CD4-positive, alpha-beta T cell treated with Interleukin-6 for 4 hours (primary cell): ENCODE measurements around the gene TES.
"Not testable (repeated sequence)": the region's sequence is repeated elsewhere in the genome, so short reads cannot be mapped to it uniquely, and the experiment has no call there.

Experiments
- DNase-seq: peaks from one replicate; pipeline ENCODE4 v3.0.0-alpha.2; 2020; ENCODE audit warnings: mixed read lengths

The TES gene

GRCh38 chr7:116292381-116292780, 82.0 kb downstream of the TES start:
- no peak for DNase-seq

GRCh38 chr7:116293139-116293538, 82.8 kb downstream of the TES start:
- DNase-seq: no peak

GRCh38 chr7:116293633-116294032, 83.3 kb downstream of the TES start:
- no peak for DNase-seq

- DNase-seq: not testable (repeated sequence)
Observed at GRCh38 chr7:116295903-116296302, 85.6 kb downstream of the TES start.

DNA sequence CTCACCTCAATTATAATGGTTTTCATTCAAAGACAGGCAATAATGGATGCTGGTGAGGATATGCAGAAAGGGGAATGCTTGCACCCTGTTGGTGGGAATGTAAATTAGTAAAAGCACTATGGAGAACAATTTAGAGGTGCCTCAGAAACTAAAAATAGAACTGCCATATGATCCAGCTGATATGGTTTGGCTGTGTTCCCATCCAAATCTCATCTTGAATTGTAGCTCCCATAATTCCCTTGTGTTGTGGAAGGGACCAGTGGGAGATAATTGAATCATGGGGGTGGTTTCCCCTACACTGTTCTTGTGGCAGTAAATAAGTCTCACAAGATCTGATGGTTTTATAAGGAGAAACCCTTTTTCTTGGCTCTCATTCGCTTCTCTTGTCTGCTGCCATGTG, 87.7 kb downstream of the TES start:
- no peak for DNase-seq

- no peak for DNase-seq
Observed at GRCh38 chr7:116298576-116298975, 88.2 kb downstream of the TES start.

DNA sequence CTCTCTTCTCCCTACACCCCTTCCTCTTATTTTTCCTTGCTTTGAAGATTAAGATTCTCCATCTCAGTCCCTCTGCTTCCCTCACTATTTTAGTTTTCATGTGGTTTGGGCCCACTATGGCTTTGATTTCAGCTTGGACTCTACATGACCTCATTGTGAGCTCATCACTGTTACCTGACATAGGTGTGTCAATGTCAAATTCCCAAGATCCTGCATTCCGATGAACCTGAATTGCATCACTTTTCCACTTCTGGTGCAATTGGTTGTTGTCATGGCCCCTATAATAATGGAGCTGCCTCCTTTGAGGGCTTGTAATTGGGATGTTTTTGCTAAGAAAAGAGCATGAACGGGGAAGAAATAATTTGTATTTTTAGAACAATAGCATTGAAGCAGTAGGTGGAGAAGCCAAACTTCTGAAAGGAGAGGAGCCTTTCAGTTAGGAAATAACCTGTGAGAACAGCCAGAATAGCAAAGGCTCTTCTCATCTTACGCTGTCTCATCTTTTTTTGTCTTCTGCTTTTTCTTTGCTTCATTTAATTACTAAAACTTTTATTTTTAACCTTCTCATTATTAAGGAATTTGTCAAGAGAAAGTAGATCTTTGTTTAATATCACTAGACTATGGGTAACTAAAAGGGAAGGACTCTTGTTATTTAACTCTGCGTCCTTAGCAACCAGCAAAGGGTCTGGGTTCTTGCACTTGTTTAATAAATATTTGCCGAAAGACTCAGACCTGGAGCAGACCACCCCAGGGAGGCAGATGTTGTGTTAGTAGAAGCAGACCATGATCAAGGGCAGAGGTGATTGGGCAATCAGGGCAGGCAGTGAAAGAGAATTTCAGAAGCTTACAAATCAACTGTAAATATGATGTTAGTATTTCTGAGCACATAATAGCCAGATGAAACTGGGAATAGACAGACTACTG, 95.4 kb downstream of the TES start:
- no peak for DNase-seq

DNA sequence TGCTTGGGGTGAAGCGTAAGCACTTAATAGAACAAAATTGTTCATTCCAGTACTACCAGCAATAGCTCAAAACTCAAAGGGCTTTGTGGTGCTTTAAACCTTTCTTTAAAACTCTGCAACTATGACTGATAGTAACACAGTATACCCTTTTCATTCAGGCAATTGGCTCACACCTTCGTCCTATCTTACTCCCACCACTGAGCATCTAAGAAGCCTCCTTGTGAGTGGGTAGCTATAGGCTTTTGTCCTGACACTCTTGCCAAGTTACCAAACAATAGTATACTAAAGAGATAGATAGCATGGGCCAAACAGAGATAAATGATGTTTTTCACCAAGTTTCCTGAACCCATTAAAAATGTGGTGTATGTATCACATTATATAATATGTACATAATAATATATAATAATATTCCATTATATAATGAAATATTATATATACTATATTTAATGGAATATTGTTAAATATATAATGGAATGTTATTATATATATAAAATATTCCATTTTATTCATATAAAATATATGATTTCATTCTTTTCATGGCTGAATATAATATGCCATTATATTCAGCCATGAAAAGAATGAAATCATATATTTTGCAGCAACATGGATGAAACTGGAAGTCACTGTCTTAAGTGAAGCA, 96.2 kb downstream of the TES start:
- DNase-seq: no peak

DNA sequence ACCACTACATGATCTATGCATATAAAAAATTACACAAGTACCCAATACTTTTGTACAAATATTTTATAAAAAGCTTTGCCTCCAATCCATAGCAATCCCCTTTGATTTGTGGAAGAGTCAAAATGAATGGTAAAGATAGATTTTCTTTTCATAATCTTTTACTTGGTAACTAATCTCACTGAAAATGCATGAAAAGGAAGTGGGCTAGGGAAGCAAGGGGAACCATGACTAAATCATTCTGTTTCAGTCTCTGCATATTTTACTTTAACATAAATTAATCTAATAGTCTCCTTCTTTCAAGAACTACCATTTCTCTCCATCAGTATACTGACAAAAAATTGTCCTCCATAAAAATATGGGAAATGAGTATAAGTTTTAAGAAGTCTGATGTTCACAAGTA, 96.9 kb downstream of the TES start:
- DNase-seq: no peak
